NT2/D1 (cell line): ENCODE measurements around the gene KCNG2.

Experiments used
- DNase-seq: peaks from one replicate; pipeline ENCODE4 v3.0.0-alpha.2; 2011; ENCODE audit warnings: low read depth, low spot score
- H3K27me3 ChIP-seq: 2 replicates; pipeline ENCODE4 v1.6.0; 2011; ENCODE audit warnings: mild to moderate bottlenecking; ENCODE audit not compliant: insufficient read length, insufficient read depth
- H3K36me3 ChIP-seq: 2 replicates; pipeline ENCODE4 v1.6.1; 2011; ENCODE audit warnings: mild to moderate bottlenecking, low read length, mixed read lengths; ENCODE audit not compliant: insufficient read depth, insufficient read length
- H3K4me1 ChIP-seq: 2 replicates; pipeline ENCODE4 v1.5.1; 2011; ENCODE audit not compliant: insufficient read depth, insufficient read length
- H3K4me3 ChIP-seq: 2 replicates; pipeline ENCODE4 v1.5.1; 2011; ENCODE audit warnings: low read depth; ENCODE audit not compliant: insufficient read length
- H3K9ac ChIP-seq: 2 replicates; pipeline ENCODE4 v1.6.0; 2011; ENCODE audit warnings: low read depth; ENCODE audit not compliant: insufficient read length
- H3K9me3 ChIP-seq: 2 replicates; pipeline ENCODE4 v1.5.1; 2011; ENCODE audit warnings: mild to moderate bottlenecking, low read length; ENCODE audit not compliant: insufficient read depth
- SUZ12 ChIP-seq: IDR thresholded peaks from 2 replicates; pipeline ENCODE4 v1.6.1; 2011; ENCODE audit not compliant: insufficient read length, insufficient read depth; ENCODE audit errors: extremely low read depth
- YY1 ChIP-seq: IDR thresholded peaks from 2 replicates; pipeline ENCODE4 v1.6.1; 2011; ENCODE audit not compliant: insufficient read length, insufficient read depth
- ZNF274 ChIP-seq: IDR thresholded peaks from 2 replicates; pipeline ENCODE4 v1.6.1; 2011; ENCODE audit warnings: mild to moderate bottlenecking, low read depth, low read length

The KCNG2 gene

GRCh38 chr18:79753391-79753851, 44.3 kb upstream of the KCNG2 start:
- Histone ChIP-seq H3K4me3 (no peak overlapping the region), H3K27me3 (no peaks in the 10 kb centered on the region), H3K4me1 (no peaks in the 10 kb centered on the region), H3K36me3 (peaks cover 52% of the 10 kb centered on the region), H3K9ac (no peak overlapping the region), H3K9me3 (no peaks in the 10 kb centered on the region; the same call in 1 of the 2 replicates)
- TF ChIP-seq SUZ12: no peak
- TF ChIP-seq YY1: no peak
- no peak for TF ChIP-seq ZNF274
- no peak for DNase-seq

GRCh38 chr18:79754022-79754761, 43.5 kb upstream of the KCNG2 start:
- Histone ChIP-seq H3K4me3 (no peak overlapping the region), H3K36me3 (peaks cover 47% of the 10 kb centered on the region), H3K9me3 (no peaks in the 10 kb centered on the region; the same call in 1 of the 2 replicates), H3K27me3 (no peaks in the 10 kb centered on the region), H3K4me1 (no peaks in the 10 kb centered on the region), H3K9ac (no peak overlapping the region)
- DNase-seq: no peak
- no peak for TF ChIP-seq ZNF274
- TF ChIP-seq YY1: no peak
- TF ChIP-seq SUZ12: no peak

- TF ChIP-seq SUZ12 (no peak), ZNF274 (no peak), YY1 (no peak)
These were observed 42.8 kb upstream of the KCNG2 start for GRCh38 chr18:79754831-79755351.

GRCh38 chr18:79755496-79756142, 42.1 kb upstream of the KCNG2 start:
- Histone ChIP-seq H3K4me1 (no peaks in the 10 kb centered on the region), H3K4me3 (no peak overlapping the region), H3K9me3 (no peaks in the 10 kb centered on the region; the same call in 1 of the 2 replicates), H3K36me3 (peaks cover 39% of the 10 kb centered on the region), H3K9ac (no peak overlapping the region), H3K27me3 (no peaks in the 10 kb centered on the region)
- no peak for DNase-seq
- TF ChIP-seq YY1: no peak
- TF ChIP-seq ZNF274: no peak
- TF ChIP-seq SUZ12: no peak

More at GRCh38 chr18:79754831-79755351, 42.8 kb upstream of the KCNG2 start:
- no peak for DNase-seq
- no peak overlapping the region for H3K4me3 ChIP-seq
- H3K27me3 ChIP-seq: no peaks in the 10 kb centered on the region
- H3K9ac ChIP-seq: no peak overlapping the region
- H3K36me3 ChIP-seq: peaks cover 43% of the 10 kb centered on the region
- H3K9me3 ChIP-seq: no peaks in the 10 kb centered on the region; the same call in 1 of the 2 replicates
- no peaks in the 10 kb centered on the region for H3K4me1 ChIP-seq

- H3K9ac ChIP-seq: no peak overlapping the region
- no peak overlapping the region for H3K4me3 ChIP-seq
- no peaks in the 10 kb centered on the region for H3K27me3 ChIP-seq
- no peak for TF ChIP-seq ZNF274
- TF ChIP-seq SUZ12: no peak
- TF ChIP-seq YY1: no peak
- DNase-seq: no peak
- H3K36me3 ChIP-seq: peaks cover 39% of the 10 kb centered on the region
- no peaks in the 10 kb centered on the region; the same call in 1 of the 2 replicates for H3K9me3 ChIP-seq
- no peaks in the 10 kb centered on the region for H3K4me1 ChIP-seq
These were observed 41.6 kb upstream of the KCNG2 start for GRCh38 chr18:79756143-79756500.

- H3K27me3 ChIP-seq: no peaks in the 10 kb centered on the region
- no peaks in the 10 kb centered on the region for H3K4me1 ChIP-seq
- peaks cover 35% of the 10 kb centered on the region for H3K36me3 ChIP-seq
- TF ChIP-seq YY1: no peak
- TF ChIP-seq SUZ12: no peak
- no peak for TF ChIP-seq ZNF274
- DNase-seq: no peak
- H3K9ac ChIP-seq: no peak overlapping the region
- H3K9me3 ChIP-seq: no peaks in the 10 kb centered on the region; the same call in 1 of the 2 replicates
- H3K4me3 ChIP-seq: no peak overlapping the region
These were observed 40.9 kb upstream of the KCNG2 start for GRCh38 chr18:79756826-79757225.

GRCh38 chr18:79760348-79760747, 37.4 kb upstream of the KCNG2 start:
- DNase-seq: no peak
- Histone ChIP-seq H3K4me1 (no peaks in the 10 kb centered on the region), H3K9ac (no peak overlapping the region), H3K27me3 (no peaks in the 10 kb centered on the region), H3K9me3 (no peaks in the 10 kb centered on the region), H3K4me3 (no peak overlapping the region), H3K36me3 (peaks cover 10% of the 10 kb centered on the region)
- TF ChIP-seq YY1 (no peak), ZNF274 (no peak), SUZ12 (no peak)
